Body of pancreas (tissue), 4 donors: ENCODE results near the gene COTL1.

Experiments
- POLR2A ChIP-seq, 3 donors: fragments of 450-650 bp; IDR thresholded peaks; one replicate each; pipeline ENCODE4 v1.6.1; 2016; ENCODE audit warnings: antibody characterized with exemption in 3 of 3, mild to moderate bottlenecking in 2 of 3
- TF ChIP-seq, protein P1 (sequence below), 7 experiments: fragments of 450-650 bp in 4 of 7; fragments of 200-600 bp in 3 of 7; sonication (generic) in 3 of 7; IDR thresholded peaks; one replicate each; pipeline ENCODE4 v1.5.1; 2016 to 2019; ENCODE audit warnings: antibody characterized with exemption in 7 of 7

DNA sequence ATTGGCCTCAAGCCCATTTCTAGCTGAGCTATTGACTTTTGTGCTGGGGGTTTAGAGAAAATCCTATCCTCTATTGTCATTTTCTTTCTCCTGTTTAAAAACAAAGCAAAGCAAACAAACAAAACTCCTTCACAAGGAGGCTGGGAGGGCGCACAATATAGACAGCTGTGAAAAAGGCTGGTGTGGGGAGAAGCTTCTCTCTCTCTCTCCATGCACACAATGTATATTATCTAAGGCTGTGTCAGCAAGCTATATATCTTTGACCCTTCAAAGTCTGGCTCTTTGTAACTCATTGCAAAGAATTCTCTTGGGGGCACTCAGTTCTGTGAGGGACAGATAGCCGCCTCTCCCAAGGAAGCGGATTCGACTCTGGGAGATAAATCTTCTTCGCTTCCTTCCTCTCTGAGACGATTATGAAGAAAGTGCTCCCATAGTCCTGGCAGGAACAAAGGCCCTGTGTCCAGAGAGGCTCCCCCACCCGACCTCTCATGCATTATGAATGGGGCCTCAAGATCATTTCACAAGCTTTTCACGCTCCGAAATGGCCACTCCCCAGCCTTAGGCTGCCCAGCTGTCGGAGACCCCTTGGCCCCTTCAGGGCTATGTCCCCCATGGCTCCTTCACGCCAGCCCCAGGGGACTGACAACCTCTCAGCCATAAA is 80.3 kb downstream of the COTL1 start:
- TF ChIP-seq, protein P1, sequence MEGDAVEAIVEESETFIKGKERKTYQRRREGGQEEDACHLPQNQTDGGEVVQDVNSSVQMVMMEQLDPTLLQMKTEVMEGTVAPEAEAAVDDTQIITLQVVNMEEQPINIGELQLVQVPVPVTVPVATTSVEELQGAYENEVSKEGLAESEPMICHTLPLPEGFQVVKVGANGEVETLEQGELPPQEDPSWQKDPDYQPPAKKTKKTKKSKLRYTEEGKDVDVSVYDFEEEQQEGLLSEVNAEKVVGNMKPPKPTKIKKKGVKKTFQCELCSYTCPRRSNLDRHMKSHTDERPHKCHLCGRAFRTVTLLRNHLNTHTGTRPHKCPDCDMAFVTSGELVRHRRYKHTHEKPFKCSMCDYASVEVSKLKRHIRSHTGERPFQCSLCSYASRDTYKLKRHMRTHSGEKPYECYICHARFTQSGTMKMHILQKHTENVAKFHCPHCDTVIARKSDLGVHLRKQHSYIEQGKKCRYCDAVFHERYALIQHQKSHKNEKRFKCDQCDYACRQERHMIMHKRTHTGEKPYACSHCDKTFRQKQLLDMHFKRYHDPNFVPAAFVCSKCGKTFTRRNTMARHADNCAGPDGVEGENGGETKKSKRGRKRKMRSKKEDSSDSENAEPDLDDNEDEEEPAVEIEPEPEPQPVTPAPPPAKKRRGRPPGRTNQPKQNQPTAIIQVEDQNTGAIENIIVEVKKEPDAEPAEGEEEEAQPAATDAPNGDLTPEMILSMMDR (IDR thresholded peaks at IDR 0.05) = no peak
- no peak for TF ChIP-seq POLR2A (IDR thresholded peaks at IDR 0.05)
